Measurements from ENCODE around the gene KRTAP5-7.
"Not testable (repeated sequence)": the region's sequence is repeated elsewhere in the genome, so short reads cannot be mapped to it uniquely, and the experiment has no call there.

Gene KRTAP5-7

GRCh38 chr11:71538666-71538990 lies 11.6 kb downstream of the KRTAP5-7 start:
- Histone ChIP-seq H3K4me2 (no peak overlapping the region), H2AFZ (ENCODE audit: low read depth) (no peak overlapping the region), H4K20me1 (ENCODE audit: insufficient read depth) (no peaks in the 10 kb centered on the region), H3K27me3 (ENCODE audit: insufficient read depth, low read depth) (no peaks in the 10 kb centered on the region), H3K36me3 (ENCODE audit: insufficient read depth) (no peaks in the 10 kb centered on the region), H3K4me3 (IDR thresholded peaks at IDR 0.05; ENCODE audit: insufficient read depth, low read depth, low read length) (no peak overlapping the region), H3K27ac (no peak overlapping the region), H3K4me1 (ENCODE audit: low read depth, poor library complexity, severe bottlenecking) (peaks cover 4% of the 10 kb centered on the region), H3K79me2 (ENCODE audit: insufficient read depth, low read depth) (no peaks in the 10 kb centered on the region), H3K9ac (no peak overlapping the region)
- TF ChIP-seq CTCF (conservative IDR thresholded peaks at IDR 0.05; ENCODE audit: low read depth, low read length) = no peak

- H3K4me2 ChIP-seq = no peak overlapping the region
These were observed 11.9 kb downstream of the KRTAP5-7 start for GRCh38 chr11:71539017-71539416.

GRCh38 chr11:71539971-71540370 lies 12.9 kb downstream of the KRTAP5-7 start:
- H3K36me3 ChIP-seq (ENCODE audit: insufficient read depth); H3K4me2 ChIP-seq; H3K4me3 ChIP-seq (IDR thresholded peaks at IDR 0.05; ENCODE audit: insufficient read depth, low read depth, low read length); H3K4me1 ChIP-seq (ENCODE audit: low read depth, poor library complexity, severe bottlenecking); H3K27me3 ChIP-seq (ENCODE audit: insufficient read depth, low read depth); H3K79me2 ChIP-seq (ENCODE audit: insufficient read depth, low read depth); H3K9ac ChIP-seq; H2AFZ ChIP-seq (ENCODE audit: low read depth); H4K20me1 ChIP-seq (ENCODE audit: insufficient read depth); H3K27ac ChIP-seq: not testable (repeated sequence)

More at GRCh38 chr11:71539017-71539416, 11.9 kb downstream of the KRTAP5-7 start:
- Histone ChIP-seq H3K9ac (no peak overlapping the region), H3K36me3 (ENCODE audit: insufficient read depth) (no peaks in the 10 kb centered on the region), H4K20me1 (ENCODE audit: insufficient read depth) (no peaks in the 10 kb centered on the region), H3K79me2 (ENCODE audit: insufficient read depth, low read depth) (no peaks in the 10 kb centered on the region), H3K27ac (no peak overlapping the region), H3K4me3 (IDR thresholded peaks at IDR 0.05; ENCODE audit: insufficient read depth, low read depth, low read length) (no peak overlapping the region), H3K27me3 (ENCODE audit: insufficient read depth, low read depth) (no peaks in the 10 kb centered on the region), H2AFZ (ENCODE audit: low read depth) (no peak overlapping the region), H3K4me1 (ENCODE audit: low read depth, poor library complexity, severe bottlenecking) (peaks cover 4% of the 10 kb centered on the region)
- no peak for TF ChIP-seq CTCF (conservative IDR thresholded peaks at IDR 0.05; ENCODE audit: low read depth, low read length)

GRCh38 chr11:71540521-71541304 lies 13.6 kb downstream of the KRTAP5-7 start:
- H3K9ac ChIP-seq; H3K27me3 ChIP-seq (ENCODE audit: insufficient read depth, low read depth); H3K4me2 ChIP-seq; H3K4me1 ChIP-seq (ENCODE audit: low read depth, poor library complexity, severe bottlenecking); H4K20me1 ChIP-seq (ENCODE audit: insufficient read depth); H3K79me2 ChIP-seq (ENCODE audit: insufficient read depth, low read depth); H3K27ac ChIP-seq; H2AFZ ChIP-seq (ENCODE audit: low read depth); H3K4me3 ChIP-seq (IDR thresholded peaks at IDR 0.05; ENCODE audit: insufficient read depth, low read depth, low read length); H3K36me3 ChIP-seq (ENCODE audit: insufficient read depth): not testable (repeated sequence)

GRCh38 chr11:71542382-71542781 lies 15.3 kb downstream of the KRTAP5-7 start:
- H3K9ac ChIP-seq = no peak overlapping the region
- H3K4me3 ChIP-seq (IDR thresholded peaks at IDR 0.05; ENCODE audit: insufficient read depth, low read depth, low read length) = no peak overlapping the region
- no peaks in the 10 kb centered on the region for H3K79me2 ChIP-seq (ENCODE audit: insufficient read depth, low read depth)
- H4K20me1 ChIP-seq (ENCODE audit: insufficient read depth) = no peaks in the 10 kb centered on the region
- no peaks in the 10 kb centered on the region for H3K36me3 ChIP-seq (ENCODE audit: insufficient read depth)
- no peaks in the 10 kb centered on the region for H3K27me3 ChIP-seq (ENCODE audit: insufficient read depth, low read depth)
- no peak overlapping the region for H2AFZ ChIP-seq (ENCODE audit: low read depth)
- H3K4me1 ChIP-seq (ENCODE audit: low read depth, poor library complexity, severe bottlenecking) = peaks cover 4% of the 10 kb centered on the region
- no peak overlapping the region for H3K27ac ChIP-seq
- TF ChIP-seq CTCF (conservative IDR thresholded peaks at IDR 0.05; ENCODE audit: low read depth, low read length) = no peak
- no peak overlapping the region for H3K4me2 ChIP-seq
